HepG2 (cell line): ENCODE measurements around the gene GATD1. TPM values are rescaled to one million over a fixed set of nuclear protein-coding genes. Genes with fewer than 3 reads are reported as not detected.

Source experiments
- CEBPZ ChIP-seq: IDR thresholded peaks from 2 replicates; pipeline ENCODE4 v1.6.1; 2012; ENCODE audit warnings: low read length, improper control_type of control experiment
- ERF ChIP-seq: IDR thresholded peaks from 2 replicates; pipeline ENCODE4 v1.6.1; 2018; ENCODE audit warnings: missing biosample characterization, missing genetic modification reagents
- FOXJ3 ChIP-seq: sonication (generic); formaldehyde crosslinking; IDR thresholded peaks from 2 replicates; pipeline ENCODE4 v1.4.0; 2020; ENCODE audit warnings: missing genetic modification reagents, mild to moderate bottlenecking, borderline replicate concordance
- HDAC1 ChIP-seq: sonication (generic); formaldehyde crosslinking; IDR thresholded peaks from 2 replicates; pipeline ENCODE4 v1.5.1; 2020; ENCODE audit warnings: mild to moderate bottlenecking, missing genetic modification reagents
- HIC2 ChIP-seq: sonication (generic); formaldehyde crosslinking; IDR thresholded peaks from 2 replicates; pipeline ENCODE4 v1.9.0; 2022; ENCODE audit warnings: low read depth, missing genetic modification reagents
- HMG20B ChIP-seq: conservative IDR thresholded peaks from 2 replicates; pipeline ENCODE4 v1.6.1; 2016; ENCODE audit warnings: missing genetic modification reagents, missing compliant biosample characterization
- MATR3 ChIP-seq: sonication (generic); formaldehyde crosslinking; IDR thresholded peaks from 2 replicates; pipeline ENCODE4 v1.4.0; 2020; ENCODE audit warnings: missing genetic modification reagents
- MBD4 ChIP-seq: IDR thresholded peaks from 2 replicates; pipeline ENCODE4 v1.6.1; 2012; ENCODE audit warnings: low read length, inconsistent platforms, borderline replicate concordance
- NCOA2 ChIP-seq: sonication (generic); formaldehyde crosslinking; IDR thresholded peaks from 2 replicates; pipeline ENCODE4 v1.8.0; 2022; ENCODE audit warnings: inconsistent platforms
- NFYB ChIP-seq: sonication (generic); formaldehyde crosslinking; IDR thresholded peaks from 2 replicates; pipeline ENCODE4 v1.4.0; 2020; ENCODE audit warnings: missing genetic modification reagents
- SMARCE1 ChIP-seq: fragments of 450-650 bp; IDR thresholded peaks from 2 replicates; pipeline ENCODE4 v1.6.1; 2017; ENCODE audit warnings: borderline replicate concordance
- TARDBP ChIP-seq: sonication (generic); formaldehyde crosslinking; IDR thresholded peaks from 2 replicates; pipeline ENCODE4 v1.8.0; 2022; ENCODE audit warnings: mild to moderate bottlenecking, missing genetic modification reagents
- THAP8 ChIP-seq: sonication (generic); formaldehyde crosslinking; IDR thresholded peaks from 2 replicates; pipeline ENCODE4 v1.5.1; 2020; ENCODE audit warnings: missing genetic modification reagents, mild to moderate bottlenecking, borderline replicate concordance
- ZFP37 ChIP-seq: sonication (generic); formaldehyde crosslinking; IDR thresholded peaks from 2 replicates; pipeline ENCODE4 v1.4.0; 2020; ENCODE audit warnings: missing genetic modification reagents, borderline replicate concordance
- ZNF503 ChIP-seq: sonication (generic); formaldehyde crosslinking; IDR thresholded peaks from 2 replicates; pipeline ENCODE4 v1.4.0; 2020; ENCODE audit warnings: missing genetic modification reagents
- ZNF839 ChIP-seq: sonication (generic); formaldehyde crosslinking; IDR thresholded peaks from 2 replicates; pipeline ENCODE4 v1.4.0; 2020; ENCODE audit warnings: missing genetic modification reagents, mild to moderate bottlenecking, borderline replicate concordance
- ZSCAN21 ChIP-seq: sonication (generic); formaldehyde crosslinking; IDR thresholded peaks from 2 replicates; pipeline ENCODE4 v1.8.0; 2022; ENCODE audit warnings: mild to moderate bottlenecking, missing genetic modification reagents, moderate library complexity, borderline replicate concordance
- ZXDC ChIP-seq: sonication (generic); formaldehyde crosslinking; IDR thresholded peaks from 2 replicates; pipeline ENCODE4 v1.5.0; 2020; ENCODE audit warnings: mild to moderate bottlenecking, missing genetic modification reagents
- polyA plus RNA-seq, 8 experiments: library from polyadenylated mRNA; depleted of rRNA in 3 of 8; stranded (reverse) in 7 of 8; unstranded in 1 of 8; fragments of >200 nt; fragmentation: Illumina TruSeq in 4 of 8; extraction: Trizol in 4 of 8; gene quantifications; 2 replicates each; pipeline versions ENCODE4 v1.2.1 to v1.2.3, GENCODE V29; 2011 to 2016; ENCODE audit warnings: low read depth in 4 of 8, missing spikeins in 1 of 8, mixed read lengths in 1 of 8; ENCODE audit not compliant: insufficient read depth in 1 of 8
- total RNA-seq, 5 experiments: library from RNA; depleted of rRNA; stranded (reverse); fragments of >200 nt; fragmentation: Illumina TruSeq; extraction: Trizol; gene quantifications; 2 replicates each; pipeline ENCODE4 v1.2.3, GENCODE V29; 2016; ENCODE audit warnings: low read depth in 1 of 5

GATD1 gene
- total and polyA plus RNA-seq, 2 of the 13 experiments (the other 11 are each of a cell fraction or from before 2014, with no cell fraction given): 31.3 to 60.5 TPM

- no peak for TF ChIP-seq ZNF503 (CRISPR knock-in tag)
- no peak for TF ChIP-seq NFYB (CRISPR knock-in tag)
- no peak for TF ChIP-seq HIC2 (CRISPR knock-in tag)
- peak; percentile 18; the same call in 1 of the 2 replicates for TF ChIP-seq ZXDC (CRISPR knock-in tag)
- TF ChIP-seq THAP8 (CRISPR knock-in tag): no peak
- peak; percentile 78 for TF ChIP-seq HDAC1 (CRISPR knock-in tag)
- TF ChIP-seq SMARCE1: no peak
- TF ChIP-seq MBD4: no peak
- TF ChIP-seq ZNF839 (CRISPR knock-in tag): peak; percentile 67; the same call in 1 of the 2 replicates
- TF ChIP-seq ZSCAN21 (CRISPR knock-in tag): peak; percentile 75
- TF ChIP-seq ERF (CRISPR knock-in tag): no peak; the same call in 1 of the 2 replicates
- TF ChIP-seq TARDBP (CRISPR knock-in tag): no peak
- no peak for TF ChIP-seq MATR3
- no peak for TF ChIP-seq ZFP37 (CRISPR knock-in tag)
- TF ChIP-seq CEBPZ: no peak
- TF ChIP-seq NCOA2 (CRISPR knock-in tag): no peak
- TF ChIP-seq HMG20B (CRISPR knock-in tag): no peak
- no peak for TF ChIP-seq FOXJ3 (CRISPR knock-in tag)
Observed at GRCh38 chr11:777288-778255, at the start of gene GATD1 (continued).
